ENCODE measurements around the gene NPFF. TPM values are rescaled to one million over a fixed set of nuclear protein-coding genes. Genes with fewer than 3 reads are reported as not detected.

NPFF gene
- total RNA-seq, 1 experiment from 2014 or later = 0.59 TPM

- Mint-ChIP-seq H3K4me1 (peaks cover 45% of the 10 kb centered on the region), H3K27ac (peak within 1 kb of the TSS; percentile 94)
Measured at GRCh38 chr12:53499266-53500141, 7.8 kb downstream of the NPFF start, which contains the start of gene MAP3K12. MAP3K12 (minus strand) TSS chr12:53499458; CDS start chr12:53487391, 12,067 bp downstream.

More at GRCh38 chr12:53499266-53500141, 7.8 kb downstream of the NPFF start, which contains the start of gene MAP3K12:
- Mint-ChIP-seq H3K27me3 (ENCODE audit: low read depth) (no peaks in the 10 kb centered on the region), H3K4me3 (peak within 1 kb of the TSS; percentile 89), H3K9me3 (no peaks in the 10 kb centered on the region), H3K36me3 (peaks cover 3% of the 10 kb centered on the region; the same call in 1 of the 2 replicates)
- DNase-seq (ENCODE audit: low spot score) (peak; percentile 73), ATAC-seq (peak; percentile 1)
- POLR2A ChIA-PET = interaction anchor here (0.6 to 2.0 kb wide), 8 partner anchors 16 to 283 kb away, joined by 3 to 11 read pairs (median 4); partner anchors contain the start of genes AAAS and SP1
- TF ChIP-seq NFATC4 (CRISPR knock-in tag; IDR thresholded peaks at IDR 0.05) = no peak
- peak; percentile 66; the same call in 1 of the 2 replicates for TF ChIP-seq ZNF263 (CRISPR knock-in tag; IDR thresholded peaks at IDR 0.05; ENCODE audit: low read depth)
- no peak for TF ChIP-seq NFE2L1 (CRISPR knock-in tag; IDR thresholded peaks at IDR 0.05)
- no peak for TF ChIP-seq USF2 (CRISPR knock-in tag; IDR thresholded peaks at IDR 0.05)
- TF ChIP-seq ZMAT4 (CRISPR knock-in tag; IDR thresholded peaks at IDR 0.05) = no peak
- TF ChIP-seq ATF2 (CRISPR knock-in tag; IDR thresholded peaks at IDR 0.05; ENCODE audit: borderline replicate concordance, low read depth) = no peak
- TF ChIP-seq RELA (CRISPR knock-in tag; IDR thresholded peaks at IDR 0.05; ENCODE audit: borderline replicate concordance) = no peak
- TF ChIP-seq SP1 (CRISPR knock-in tag; conservative IDR thresholded peaks at IDR 0.05) = 0 out of 2 replicates have a peak, but pooled peaks have one; percentile 2
- no peak for TF ChIP-seq GABPB1 (CRISPR knock-in tag; IDR thresholded peaks at IDR 0.05)
- TF ChIP-seq ATF6 (CRISPR knock-in tag; IDR thresholded peaks at IDR 0.05) = no peak
- no peak for TF ChIP-seq E2F5 (CRISPR knock-in tag; IDR thresholded peaks at IDR 0.05)
- no peak for TF ChIP-seq AFF4 (CRISPR knock-in tag; IDR thresholded peaks at IDR 0.05; ENCODE audit: borderline replicate concordance)
- peak; percentile 43; the same call in 1 of the 2 replicates for TF ChIP-seq TEAD1 (CRISPR knock-in tag; IDR thresholded peaks at IDR 0.05)
- no peak for TF ChIP-seq STAT6 (CRISPR knock-in tag; conservative IDR thresholded peaks at IDR 0.05; ENCODE audit: low read depth)
- TF ChIP-seq ZNF425 (CRISPR knock-in tag; conservative IDR thresholded peaks at IDR 0.05) = no peak
- CTCF ChIA-PET = interaction anchor here (0.5 to 3.8 kb wide), 15 partner anchors 8 to 178 kb away, joined by 3 to 39 read pairs (median 3); partner anchors contain the start of genes AAAS, ATP5MC2 and NPFF
